Osteoblast (primary cell): Measurements from ENCODE around the gene SKAP1. TPM values are rescaled to one million over a fixed set of nuclear protein-coding genes. Genes with fewer than 3 reads are reported as not detected.

Source experiments
- DNase-seq: peaks from one replicate; pipeline ENCODE4 v3.0.0; 2011; ENCODE audit warnings: low spot score, mixed read lengths; ENCODE audit not compliant: insufficient read length; ENCODE audit errors: missing footprints
- H2AFZ ChIP-seq: 2 replicates; pipeline ENCODE4 v1.6.0; 2011; ENCODE audit warnings: mild to moderate bottlenecking, low read length
- H3K27ac ChIP-seq: 2 replicates; pipeline ENCODE4 v1.5.1; 2011; ENCODE audit warnings: mild to moderate bottlenecking, low read depth, low read length, moderate library complexity
- H3K27me3 ChIP-seq: 2 replicates; pipeline ENCODE4 v1.6.0; 2012; ENCODE audit warnings: mild to moderate bottlenecking, control low read depth, inconsistent platforms, low read length, moderate library complexity; ENCODE audit not compliant: insufficient read depth
- H3K36me3 ChIP-seq: 2 replicates; pipeline ENCODE4 v1.5.1; 2011; ENCODE audit warnings: mild to moderate bottlenecking, low read length, control low read depth, moderate library complexity; ENCODE audit not compliant: insufficient read depth
- H3K4me1 ChIP-seq: 2 replicates; pipeline ENCODE4 v1.5.1; 2011; ENCODE audit warnings: mild to moderate bottlenecking, low read length, control low read depth, moderate library complexity; ENCODE audit not compliant: insufficient read depth
- H3K4me2 ChIP-seq: 2 replicates; pipeline ENCODE4 v1.6.0; 2011; ENCODE audit warnings: mild to moderate bottlenecking, low read length; ENCODE audit not compliant: insufficient read depth
- H3K4me3 ChIP-seq: fragments of 200-600 bp; sonication (generic); 3 replicates; pipeline ENCODE4 v1.5.1; 2012; ENCODE audit warnings: mild to moderate bottlenecking, low read length, inconsistent platforms; ENCODE audit not compliant: insufficient read depth
- H3K79me2 ChIP-seq: 2 replicates; pipeline ENCODE4 v1.6.0; 2012; ENCODE audit warnings: mild to moderate bottlenecking, low read length, control low read depth, inconsistent platforms; ENCODE audit not compliant: insufficient read depth
- H3K9me3 ChIP-seq: 2 replicates; pipeline ENCODE4 v1.5.1; 2011; ENCODE audit warnings: low read depth, low read length, control low read depth
- H4K20me1 ChIP-seq: 2 replicates; pipeline ENCODE4 v1.6.0; 2012; ENCODE audit warnings: mild to moderate bottlenecking, low read length, control low read depth; ENCODE audit not compliant: insufficient read depth
- CTCF ChIP-seq: IDR thresholded peaks from 2 replicates; pipeline ENCODE4 v1.5.1; 2011; ENCODE audit warnings: mild to moderate bottlenecking, low read depth, low read length, moderate library complexity; ENCODE audit errors: extremely low read depth
- total RNA-seq: library from RNA; depleted of rRNA; stranded (reverse); fragments of >200 nt; gene quantifications from 2 replicates; pipeline ENCODE4 v1.2.3, GENCODE V29; 2012

SKAP1 gene
- total RNA-seq, 1 donor, result not detected

DNA sequence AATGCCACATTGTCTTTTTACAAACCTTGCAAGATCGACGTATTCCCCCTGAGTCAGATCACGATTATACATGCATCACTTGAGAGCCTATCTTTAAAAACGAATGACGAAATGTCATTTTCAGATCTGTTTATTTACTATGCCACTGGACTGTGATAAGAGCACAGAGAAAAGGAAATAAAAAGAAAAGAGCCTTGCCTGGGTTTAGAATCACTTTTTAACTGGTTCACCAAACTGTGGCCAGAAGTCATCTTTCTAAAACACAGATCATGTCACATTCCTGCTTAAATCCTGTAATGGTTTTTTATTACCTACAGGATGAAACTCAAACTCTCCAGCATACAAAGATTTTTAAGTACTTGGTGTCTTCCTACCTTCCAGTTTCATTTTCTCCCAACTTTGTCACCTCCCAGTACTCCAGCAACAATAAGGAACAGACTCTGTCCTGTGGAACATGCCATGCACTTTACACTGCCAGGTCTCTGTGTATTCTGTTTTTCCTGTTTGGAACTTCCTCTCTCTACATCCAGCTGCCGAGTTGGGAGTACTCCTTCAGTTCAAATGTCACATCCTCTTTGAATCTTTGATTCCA is 231.0 kb downstream of the SKAP1 start:
- no peak overlapping the region for H3K4me3 ChIP-seq
- no peak overlapping the region for H2AFZ ChIP-seq
- H3K27ac ChIP-seq, result no peak overlapping the region
- H3K27me3 ChIP-seq, result peaks cover 62% of the 10 kb centered on the region
- H3K4me2 ChIP-seq, result no peak overlapping the region
- H3K36me3 ChIP-seq, result no peaks in the 10 kb centered on the region
- H3K79me2 ChIP-seq, result no peaks in the 10 kb centered on the region
- no peaks in the 10 kb centered on the region for H3K9me3 ChIP-seq
- peaks cover 7% of the 10 kb centered on the region for H3K4me1 ChIP-seq
- no peak for TF ChIP-seq CTCF
- no peak for DNase-seq
- H4K20me1 ChIP-seq, result no peaks in the 10 kb centered on the region

DNA sequence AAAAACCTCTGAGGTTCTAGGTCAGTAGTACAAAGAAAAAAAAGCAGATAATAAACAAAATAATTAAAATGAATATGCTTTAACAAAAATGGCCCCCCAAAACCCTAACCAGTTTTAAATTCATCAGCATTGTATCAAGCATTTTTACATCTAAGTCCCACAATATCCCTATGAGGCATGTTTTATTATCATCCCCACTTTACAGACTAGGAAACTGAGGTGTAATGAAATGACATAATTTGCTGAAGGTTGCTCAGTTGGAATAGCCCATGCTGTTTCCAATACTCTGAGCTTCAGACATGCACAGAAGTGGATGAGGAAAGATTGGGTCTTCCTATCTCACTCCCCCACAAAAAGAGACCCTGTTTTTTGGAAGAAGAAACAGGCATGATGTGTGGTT is 234.1 kb downstream of the SKAP1 start:
- DNase-seq, result no peak
- Histone ChIP-seq H3K79me2 (no peaks in the 10 kb centered on the region), H3K4me1 (peaks cover 19% of the 10 kb centered on the region), H3K36me3 (no peaks in the 10 kb centered on the region), H2AFZ (no peak overlapping the region), H3K9me3 (no peaks in the 10 kb centered on the region), H3K4me2 (no peak overlapping the region), H4K20me1 (no peaks in the 10 kb centered on the region), H3K27me3 (peaks cover 33% of the 10 kb centered on the region), H3K27ac (no peak overlapping the region), H3K4me3 (no peak overlapping the region)
- no peak for TF ChIP-seq CTCF

- Histone ChIP-seq H3K4me1 (peaks cover 19% of the 10 kb centered on the region), H3K27me3 (peaks cover 25% of the 10 kb centered on the region), H3K4me3 (no peak overlapping the region), H4K20me1 (no peaks in the 10 kb centered on the region), H2AFZ (no peak overlapping the region), H3K4me2 (peak overlapping the region; percentile 18), H3K36me3 (no peaks in the 10 kb centered on the region), H3K79me2 (no peaks in the 10 kb centered on the region), H3K9me3 (no peaks in the 10 kb centered on the region), H3K27ac (no peak overlapping the region)
- no peak for TF ChIP-seq CTCF
- peak; percentile 92 for DNase-seq
Observed at GRCh38 chr17:48194097-48194550, 235.9 kb downstream of the SKAP1 start.

DNA sequence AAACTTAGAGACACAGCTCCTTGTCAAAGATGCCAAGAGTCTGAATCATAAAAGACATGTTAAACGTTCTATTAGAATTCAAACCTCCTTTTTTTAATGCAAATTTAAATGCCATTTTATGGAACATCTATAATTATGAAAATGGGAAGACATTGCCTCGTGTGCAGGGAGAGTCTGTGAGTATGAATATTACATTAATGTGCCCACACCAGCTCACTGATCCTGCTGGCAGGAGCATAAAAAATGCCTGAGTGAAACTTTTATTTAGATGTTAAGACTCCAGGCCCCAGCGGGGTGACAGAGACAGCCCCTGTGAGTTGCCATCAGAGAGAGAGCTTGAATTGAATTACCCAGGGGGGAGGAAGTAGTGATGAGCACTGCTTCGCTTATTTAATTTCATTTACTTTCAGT is 237.7 kb downstream of the SKAP1 start:
- no peak for TF ChIP-seq CTCF
- Histone ChIP-seq H2AFZ (no peak overlapping the region), H3K27me3 (peaks cover 29% of the 10 kb centered on the region), H4K20me1 (no peaks in the 10 kb centered on the region), H3K79me2 (no peaks in the 10 kb centered on the region), H3K27ac (no peak overlapping the region), H3K4me2 (no peak overlapping the region), H3K9me3 (no peaks in the 10 kb centered on the region), H3K36me3 (no peaks in the 10 kb centered on the region), H3K4me3 (no peak overlapping the region), H3K4me1 (peaks cover 19% of the 10 kb centered on the region)
- no peak for DNase-seq
